DMS 273 (cell line): Measurements from ENCODE around the gene PPP1R3E.

Experiments
- DNase-seq: peaks from one replicate; lab custom pipeline; 2025; ENCODE audit not compliant: unreplicated experiment; lab: John Stamatoyannopoulos, UW

The PPP1R3E gene

DNA sequence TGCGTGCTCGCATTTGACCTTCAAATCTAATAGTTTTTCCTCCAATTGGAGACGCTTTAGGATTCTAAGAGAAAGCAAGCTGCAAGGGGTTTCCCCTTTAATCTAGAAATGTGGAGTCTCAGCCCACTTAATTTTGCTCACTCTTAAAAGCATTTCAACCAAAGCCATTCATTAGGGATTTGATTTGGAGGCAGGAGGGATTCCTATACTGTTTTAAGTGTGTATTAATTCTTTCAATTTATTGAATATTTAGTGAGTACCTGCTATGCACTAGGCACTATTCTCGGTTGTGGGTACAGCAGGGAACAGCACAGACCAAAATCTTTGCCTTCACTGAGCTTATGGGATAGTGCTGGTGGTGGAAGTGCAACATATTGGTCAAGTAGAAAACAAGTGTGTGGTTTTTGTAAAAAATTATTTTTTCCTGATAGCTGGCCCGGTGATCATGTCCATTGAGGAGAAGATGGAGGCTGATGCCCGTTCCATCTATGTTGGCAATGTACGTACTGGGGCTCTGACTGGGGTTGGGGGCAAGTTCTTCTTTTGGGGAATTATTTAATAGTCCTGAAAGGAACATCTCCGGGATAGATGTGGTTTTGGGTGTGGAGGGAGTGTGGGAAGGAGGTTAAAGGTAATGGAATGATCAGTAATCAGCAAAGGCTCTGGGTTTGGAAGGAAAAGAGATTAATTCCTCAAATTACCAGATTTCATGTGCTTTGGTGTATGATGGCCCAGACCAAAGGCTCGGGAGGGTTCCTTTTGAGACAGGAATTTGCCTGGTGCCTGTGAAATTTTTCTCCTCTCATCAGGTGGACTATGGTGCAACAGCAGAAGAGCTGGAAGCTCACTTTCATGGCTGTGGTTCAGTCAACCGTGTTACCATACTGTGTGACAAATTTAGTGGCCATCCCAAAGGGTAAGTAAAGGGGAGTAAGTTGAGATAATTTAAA lies 20.2 kb upstream of the PPP1R3E start:
- DNase-seq = no peak

DNA sequence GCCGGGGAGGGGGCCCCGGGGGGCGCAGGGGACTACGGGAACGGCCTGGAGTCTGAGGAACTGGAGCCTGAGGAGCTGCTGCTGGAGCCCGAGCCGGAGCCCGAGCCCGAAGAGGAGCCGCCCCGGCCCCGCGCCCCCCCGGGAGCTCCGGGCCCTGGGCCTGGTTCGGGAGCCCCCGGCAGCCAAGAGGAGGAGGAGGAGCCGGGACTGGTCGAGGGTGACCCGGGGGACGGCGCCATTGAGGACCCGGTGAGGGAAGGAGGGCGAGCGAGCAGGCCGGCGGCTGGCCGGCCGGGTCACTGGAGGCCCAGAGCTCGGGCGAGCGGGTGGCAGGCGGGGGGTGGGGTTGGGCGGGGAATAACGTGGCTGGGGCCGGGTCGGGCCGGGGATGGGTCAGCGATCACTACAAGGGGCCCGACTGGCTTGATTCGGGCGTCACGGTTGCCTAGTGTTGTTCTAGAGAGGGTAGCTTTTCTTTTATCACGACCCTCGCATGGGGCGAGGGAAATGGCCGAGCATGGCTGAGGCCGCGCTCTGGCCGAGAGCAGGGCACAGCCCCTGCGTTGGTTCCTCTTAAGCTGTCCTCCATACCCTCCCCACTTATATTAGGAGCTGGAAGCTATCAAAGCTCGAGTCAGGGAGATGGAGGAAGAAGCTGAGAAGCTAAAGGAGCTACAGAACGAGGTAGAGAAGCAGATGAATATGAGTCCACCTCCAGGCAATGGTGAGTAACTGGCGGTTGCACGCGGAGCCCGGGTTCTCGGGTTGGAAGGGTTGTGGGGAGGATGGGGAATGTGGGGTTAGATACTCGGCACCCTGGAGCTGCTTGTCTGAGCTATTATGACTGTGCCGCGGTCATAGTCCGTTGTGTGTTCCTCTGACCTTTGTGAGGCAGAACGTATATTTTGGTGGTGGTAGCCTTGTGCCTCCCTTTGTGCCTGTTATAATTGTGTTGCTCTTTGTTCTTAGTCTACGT lies 19.2 kb upstream of the PPP1R3E start:
- peak; percentile 71 for DNase-seq

DNA sequence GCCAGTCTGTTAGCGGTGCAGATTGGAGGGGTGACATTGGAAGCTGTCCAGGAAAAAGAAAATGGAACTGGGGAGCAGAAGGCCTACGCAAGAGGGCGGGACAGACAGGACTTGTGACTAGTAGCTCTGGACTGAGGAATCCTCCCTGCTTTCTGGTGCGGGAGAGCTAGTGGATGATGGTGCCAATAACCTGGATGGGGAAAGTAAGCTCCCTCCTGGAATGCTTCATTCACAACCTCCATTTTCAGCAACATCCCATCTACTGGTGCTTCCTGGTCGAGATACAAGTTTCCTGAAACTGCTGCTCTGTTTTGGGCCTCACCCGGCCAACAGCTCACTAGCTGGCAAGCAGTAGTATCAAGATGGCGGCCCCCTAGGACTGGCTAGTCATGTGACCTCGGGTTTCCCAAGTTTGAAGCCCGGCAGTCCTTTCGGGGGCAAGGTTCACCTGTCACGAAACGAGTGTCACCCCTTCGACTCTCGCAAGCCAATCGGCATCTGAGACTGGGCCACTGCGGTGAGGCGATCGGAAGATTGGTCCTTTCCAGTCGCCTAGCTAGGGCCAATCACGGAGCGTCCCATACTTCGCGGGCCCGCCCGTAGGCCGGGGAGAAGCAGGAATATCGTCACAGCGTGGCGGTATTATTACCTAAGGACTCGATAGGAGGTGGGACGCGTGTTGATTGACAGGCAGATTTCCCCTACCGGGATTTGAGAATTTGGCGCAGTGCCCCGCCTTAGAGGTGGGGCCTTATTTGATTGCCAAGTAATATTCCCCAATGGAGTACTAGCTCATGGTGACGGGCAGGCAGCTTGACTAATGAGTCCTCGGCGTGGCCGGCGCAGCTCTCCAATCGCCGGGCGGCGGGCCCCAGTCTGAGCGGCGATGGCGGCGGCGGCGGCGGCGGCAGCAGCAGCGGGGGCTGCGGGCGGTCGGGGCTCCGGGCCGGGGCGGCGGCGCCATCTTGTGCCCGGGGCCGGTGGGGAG lies 18.2 kb upstream of the PPP1R3E start, which contains the start of gene PABPN1:
TSS of gene PABPN1 (plus strand) at position 874 of the 988 bp plus-strand sequence. CDS start at position 887, 13 bp downstream.
- DNase-seq = peak; percentile 100

GRCh38 chr14:23319746-23320583 lies 17.3 kb upstream of the PPP1R3E start:
- peak; percentile 49 for DNase-seq

GRCh38 chr14:23316300-23316699 lies 13.6 kb upstream of the PPP1R3E start:
- DNase-seq = no peak

- no peak for DNase-seq
These were observed 7.9 kb upstream of the PPP1R3E start for GRCh38 chr14:23310546-23310945.

GRCh38 chr14:23308721-23309445 lies 6.2 kb upstream of the PPP1R3E start:
- DNase-seq = no peak

GRCh38 chr14:23307687-23308644 lies 5.3 kb upstream of the PPP1R3E start:
- DNase-seq = no peak

DNA sequence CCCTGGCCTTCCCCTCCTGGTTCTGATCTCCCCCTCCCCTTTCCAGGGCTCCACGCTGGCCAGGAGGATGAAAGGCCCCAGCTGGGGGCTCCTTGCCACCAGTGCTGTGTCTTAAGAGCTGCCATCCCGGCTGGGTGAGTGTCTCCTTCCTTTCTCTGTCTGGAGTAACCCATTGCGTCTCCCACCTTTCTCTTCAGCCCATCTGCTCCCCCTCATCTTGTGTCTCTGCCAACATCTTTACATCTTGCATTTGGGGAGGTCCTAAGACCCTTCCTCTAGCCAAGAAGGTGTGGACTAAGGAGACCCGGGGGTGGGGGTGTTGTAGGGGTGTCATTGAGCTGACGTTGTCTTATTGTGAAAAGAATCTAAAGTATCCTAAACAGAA lies 4.5 kb upstream of the PPP1R3E start:
- no peak for DNase-seq

DNA sequence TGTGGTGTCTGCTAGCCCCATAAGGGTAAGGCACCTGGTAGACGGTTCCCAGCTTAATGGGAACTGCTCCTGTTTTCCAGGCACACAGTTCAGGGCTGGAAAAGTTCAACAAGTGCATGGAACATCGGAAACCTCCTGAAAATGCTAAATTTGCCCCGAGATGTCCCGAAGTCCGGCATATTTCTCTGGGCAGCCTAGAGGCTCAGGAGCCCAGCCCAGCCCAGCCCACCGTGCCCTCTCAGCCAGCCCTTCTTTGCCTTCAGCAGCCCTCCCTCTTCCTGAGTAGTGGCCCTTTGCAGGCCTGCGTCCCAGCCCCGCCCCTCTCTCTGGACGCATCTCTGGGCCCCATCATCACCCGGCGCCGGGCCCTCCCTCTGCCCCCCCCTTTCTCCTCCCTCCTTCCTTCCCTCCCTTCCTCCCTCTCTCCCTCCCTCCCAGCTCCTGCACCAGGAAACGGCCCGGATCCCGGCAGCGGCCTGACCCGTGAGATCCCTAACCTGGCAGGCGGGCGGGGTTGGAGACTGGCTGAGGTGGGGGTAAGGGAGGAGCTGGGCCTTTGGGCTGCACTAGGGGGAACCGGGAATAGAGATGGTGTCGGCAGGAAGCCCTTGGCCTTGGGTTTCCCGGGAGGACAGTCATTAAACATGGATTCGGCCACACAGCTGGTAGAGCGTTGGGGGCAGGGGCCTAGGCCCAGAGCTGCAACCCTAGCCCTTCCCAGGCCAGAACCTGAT lies 3.9 kb upstream of the PPP1R3E start, which contains the start of gene BCL2L2:
TSS of gene BCL2L2 (plus strand) at position 422 of the 734 bp plus-strand sequence. CDS start 935 bp downstream, outside the sequence.
- DNase-seq = peak; percentile 95

DNA sequence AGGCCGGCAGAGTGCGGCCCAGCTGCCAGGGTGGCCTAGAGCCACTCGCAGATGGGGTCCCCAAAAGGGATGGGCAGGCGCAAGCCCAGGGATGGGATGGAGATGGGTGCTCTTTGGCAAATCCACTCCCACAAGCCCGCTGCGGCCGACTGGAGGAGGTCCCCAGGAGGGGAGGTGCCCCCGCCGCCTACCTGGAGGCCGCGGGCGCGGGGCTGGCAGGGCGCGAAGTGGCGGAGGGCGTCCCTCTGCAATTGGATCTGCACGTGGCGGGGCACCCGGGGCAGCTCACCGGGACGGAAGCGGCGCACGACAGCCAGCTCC lies 730 bp downstream of the PPP1R3E start:
- DNase-seq = no peak

DNA sequence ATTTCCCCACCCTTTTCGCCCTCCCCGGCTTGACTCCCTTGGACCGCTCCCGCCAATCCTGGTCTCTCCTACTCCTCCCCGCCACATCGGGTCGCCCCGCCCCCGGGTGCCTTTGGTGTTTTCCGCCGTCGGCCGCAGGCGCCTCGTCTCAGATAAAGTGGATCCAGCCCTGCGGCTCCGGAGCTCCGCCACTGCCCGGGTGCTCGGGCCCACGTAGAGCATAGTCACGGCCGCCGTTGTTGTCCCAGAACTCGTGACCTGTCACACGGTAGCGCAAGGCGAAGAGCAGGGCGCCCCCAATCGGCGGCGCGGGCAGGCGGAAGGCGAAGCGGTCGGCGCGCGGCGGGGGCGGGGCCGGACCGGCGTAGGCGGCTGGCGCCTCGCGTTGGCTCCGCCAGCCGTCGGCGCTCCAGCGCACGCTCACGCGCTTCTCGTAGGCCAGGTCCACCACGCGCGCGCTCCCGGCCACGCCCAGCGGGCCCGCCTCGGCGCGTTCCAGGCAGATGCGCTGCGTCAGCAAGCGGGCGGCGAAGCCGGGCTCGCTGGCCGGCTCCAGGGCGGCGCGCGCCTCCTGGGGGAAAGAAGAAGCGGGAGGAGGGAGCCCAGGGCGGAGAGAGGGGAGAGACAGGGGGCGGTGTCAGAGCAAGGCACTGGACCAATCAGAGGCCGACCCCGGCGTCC lies 1.2 kb downstream of the PPP1R3E start:
- DNase-seq = peak; percentile 99

DNA sequence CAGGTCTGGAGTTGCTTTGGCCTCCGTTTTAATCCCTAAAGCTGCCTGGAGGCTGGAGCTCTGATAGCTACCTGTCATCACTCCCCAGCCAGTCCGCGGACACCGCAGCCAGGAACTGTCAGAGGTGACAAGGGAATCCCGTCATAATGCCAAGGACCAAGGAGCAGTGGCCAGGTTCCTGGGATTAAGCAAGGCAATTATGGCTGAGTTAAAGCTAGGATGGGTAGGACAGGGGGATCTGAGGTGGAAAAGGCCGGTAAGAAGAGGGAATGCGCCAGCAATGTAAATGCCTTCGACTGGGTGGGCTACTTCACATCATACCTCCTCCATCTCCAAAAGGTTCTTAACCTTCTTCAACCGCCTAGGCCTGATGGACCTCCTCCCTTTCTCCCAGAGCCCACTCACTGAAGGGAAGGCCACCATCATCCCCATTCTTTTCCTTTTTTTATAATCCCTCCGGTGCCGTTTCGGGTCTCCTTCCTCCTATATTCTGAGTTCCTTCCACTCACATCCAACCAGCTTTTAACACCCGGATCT lies 1.9 kb downstream of the PPP1R3E start:
- peak; percentile 43 for DNase-seq

- DNase-seq = no peak
These were observed 2.5 kb downstream of the PPP1R3E start for GRCh38 chr14:23299986-23300686.

- DNase-seq = peak; percentile 46
These were observed 3.3 kb downstream of the PPP1R3E start for GRCh38 chr14:23299211-23299957.
